Osteoblast (primary cell): ENCODE results near the gene ALG5. TPM values are rescaled to one million over a fixed set of nuclear protein-coding genes. Genes with fewer than 3 reads are reported as not detected.

Experiments
- DNase-seq: peaks from one replicate; pipeline ENCODE4 v3.0.0; 2011; ENCODE audit warnings: low spot score, mixed read lengths; ENCODE audit not compliant: insufficient read length; ENCODE audit errors: missing footprints
- H2AFZ ChIP-seq: 2 replicates; pipeline ENCODE4 v1.6.0; 2011; ENCODE audit warnings: mild to moderate bottlenecking, low read length
- H3K27ac ChIP-seq: 2 replicates; pipeline ENCODE4 v1.5.1; 2011; ENCODE audit warnings: mild to moderate bottlenecking, low read depth, low read length, moderate library complexity
- H3K27me3 ChIP-seq: 2 replicates; pipeline ENCODE4 v1.6.0; 2012; ENCODE audit warnings: mild to moderate bottlenecking, control low read depth, inconsistent platforms, low read length, moderate library complexity; ENCODE audit not compliant: insufficient read depth
- H3K36me3 ChIP-seq: 2 replicates; pipeline ENCODE4 v1.5.1; 2011; ENCODE audit warnings: mild to moderate bottlenecking, low read length, control low read depth, moderate library complexity; ENCODE audit not compliant: insufficient read depth
- H3K4me1 ChIP-seq: 2 replicates; pipeline ENCODE4 v1.5.1; 2011; ENCODE audit warnings: mild to moderate bottlenecking, low read length, control low read depth, moderate library complexity; ENCODE audit not compliant: insufficient read depth
- H3K4me2 ChIP-seq: 2 replicates; pipeline ENCODE4 v1.6.0; 2011; ENCODE audit warnings: mild to moderate bottlenecking, low read length; ENCODE audit not compliant: insufficient read depth
- H3K4me3 ChIP-seq: fragments of 200-600 bp; sonication (generic); 3 replicates; pipeline ENCODE4 v1.5.1; 2012; ENCODE audit warnings: mild to moderate bottlenecking, low read length, inconsistent platforms; ENCODE audit not compliant: insufficient read depth
- H3K79me2 ChIP-seq: 2 replicates; pipeline ENCODE4 v1.6.0; 2012; ENCODE audit warnings: mild to moderate bottlenecking, low read length, control low read depth, inconsistent platforms; ENCODE audit not compliant: insufficient read depth
- H3K9me3 ChIP-seq: 2 replicates; pipeline ENCODE4 v1.5.1; 2011; ENCODE audit warnings: low read depth, low read length, control low read depth
- H4K20me1 ChIP-seq: 2 replicates; pipeline ENCODE4 v1.6.0; 2012; ENCODE audit warnings: mild to moderate bottlenecking, low read length, control low read depth; ENCODE audit not compliant: insufficient read depth
- total RNA-seq: library from RNA; depleted of rRNA; stranded (reverse); fragments of >200 nt; gene quantifications from 2 replicates; pipeline ENCODE4 v1.2.3, GENCODE V29; 2012
- TF ChIP-seq, protein P1 (sequence below): IDR thresholded peaks from 2 replicates; pipeline ENCODE4 v1.5.1; 2011; ENCODE audit warnings: mild to moderate bottlenecking, low read depth, low read length, moderate library complexity; ENCODE audit errors: extremely low read depth

ALG5 gene
- total RNA-seq, 1 donor: 39.4 TPM

DNA sequence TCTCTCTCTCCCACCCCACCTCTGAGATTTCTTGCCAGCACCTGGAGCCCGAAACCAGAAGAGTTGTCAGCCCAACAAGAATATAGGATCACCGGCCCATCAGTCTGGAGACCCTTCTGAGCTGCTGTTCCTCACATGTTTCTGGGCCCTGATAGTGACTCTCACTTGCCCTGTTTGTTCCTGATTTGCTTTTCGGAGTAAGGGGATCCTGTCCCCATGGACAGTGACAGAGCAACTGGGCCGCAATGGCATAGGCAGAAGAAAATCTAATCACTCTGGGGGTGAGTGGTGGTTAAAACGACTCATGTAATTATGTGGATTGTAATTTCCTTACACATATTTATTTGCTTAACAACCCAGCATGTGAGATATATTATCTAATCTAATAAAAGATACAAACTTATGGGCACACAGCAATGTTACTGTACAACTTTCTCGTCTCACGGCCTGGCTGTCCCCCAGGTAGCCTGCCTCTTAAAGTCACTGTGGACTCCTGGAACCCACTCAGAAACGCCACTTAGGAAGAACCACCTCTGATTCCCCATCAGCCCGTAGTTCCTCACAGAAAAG, 78.4 kb downstream of the ALG5 start:
- Histone ChIP-seq H4K20me1 (no peaks in the 10 kb centered on the region), H3K4me3 (peak overlapping the region; percentile 86), H3K4me2 (peak overlapping the region; percentile 61), H3K27ac (no peak overlapping the region), H2AFZ (peak overlapping the region; percentile 69), H3K36me3 (no peaks in the 10 kb centered on the region), H3K79me2 (peaks cover 22% of the 10 kb centered on the region), H3K4me1 (peaks cover 10% of the 10 kb centered on the region), H3K27me3 (no peaks in the 10 kb centered on the region), H3K9me3 (no peaks in the 10 kb centered on the region)
- no peak for DNase-seq
- TF ChIP-seq, protein P1, sequence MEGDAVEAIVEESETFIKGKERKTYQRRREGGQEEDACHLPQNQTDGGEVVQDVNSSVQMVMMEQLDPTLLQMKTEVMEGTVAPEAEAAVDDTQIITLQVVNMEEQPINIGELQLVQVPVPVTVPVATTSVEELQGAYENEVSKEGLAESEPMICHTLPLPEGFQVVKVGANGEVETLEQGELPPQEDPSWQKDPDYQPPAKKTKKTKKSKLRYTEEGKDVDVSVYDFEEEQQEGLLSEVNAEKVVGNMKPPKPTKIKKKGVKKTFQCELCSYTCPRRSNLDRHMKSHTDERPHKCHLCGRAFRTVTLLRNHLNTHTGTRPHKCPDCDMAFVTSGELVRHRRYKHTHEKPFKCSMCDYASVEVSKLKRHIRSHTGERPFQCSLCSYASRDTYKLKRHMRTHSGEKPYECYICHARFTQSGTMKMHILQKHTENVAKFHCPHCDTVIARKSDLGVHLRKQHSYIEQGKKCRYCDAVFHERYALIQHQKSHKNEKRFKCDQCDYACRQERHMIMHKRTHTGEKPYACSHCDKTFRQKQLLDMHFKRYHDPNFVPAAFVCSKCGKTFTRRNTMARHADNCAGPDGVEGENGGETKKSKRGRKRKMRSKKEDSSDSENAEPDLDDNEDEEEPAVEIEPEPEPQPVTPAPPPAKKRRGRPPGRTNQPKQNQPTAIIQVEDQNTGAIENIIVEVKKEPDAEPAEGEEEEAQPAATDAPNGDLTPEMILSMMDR: no peak

DNA sequence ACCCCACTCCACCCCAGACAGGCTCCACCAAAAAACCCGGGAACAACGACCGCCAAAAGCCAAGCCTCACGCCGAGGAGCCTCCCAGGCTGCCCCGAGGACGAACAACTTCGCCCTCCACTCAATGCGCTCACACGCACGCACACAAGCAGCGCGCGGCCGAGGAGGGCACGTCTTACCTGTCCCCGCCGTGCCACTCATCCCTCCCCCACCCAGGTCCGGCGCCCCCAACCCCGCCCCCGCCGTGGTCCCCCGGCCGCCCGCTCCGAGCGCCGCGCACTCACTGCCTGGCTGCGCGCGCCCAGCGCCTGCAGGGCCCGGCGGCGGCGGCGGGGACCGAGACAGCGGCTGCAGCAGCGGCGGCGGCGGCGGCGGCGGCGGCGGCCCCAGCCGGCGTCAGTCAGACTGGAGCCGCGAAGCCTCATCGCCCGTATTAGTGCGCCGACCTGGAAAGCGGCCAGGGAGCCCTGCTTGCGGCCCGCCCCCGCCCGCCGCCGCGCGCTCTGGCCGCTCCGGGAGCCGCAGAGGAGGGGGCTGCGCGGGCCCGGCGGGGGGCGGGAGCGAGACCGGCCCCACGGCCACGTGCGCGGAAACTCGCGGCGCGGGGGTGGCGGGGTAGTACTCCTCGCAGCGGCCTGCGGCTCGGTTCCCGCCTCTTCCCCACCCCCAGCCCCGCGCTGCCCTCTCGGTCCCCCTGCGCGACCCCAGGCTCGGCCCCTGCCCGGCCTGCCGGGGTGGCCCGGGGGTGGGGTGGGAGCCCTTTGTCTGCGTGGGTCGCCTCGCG, 79.1 kb downstream of the ALG5 start, which contains the start of gene SMAD9:
TSS of gene SMAD9 (minus strand) at position 406 of the 783 bp plus-strand sequence. CDS start 40,549 bp downstream, outside the sequence.
- peak; percentile 95 for DNase-seq

DNA sequence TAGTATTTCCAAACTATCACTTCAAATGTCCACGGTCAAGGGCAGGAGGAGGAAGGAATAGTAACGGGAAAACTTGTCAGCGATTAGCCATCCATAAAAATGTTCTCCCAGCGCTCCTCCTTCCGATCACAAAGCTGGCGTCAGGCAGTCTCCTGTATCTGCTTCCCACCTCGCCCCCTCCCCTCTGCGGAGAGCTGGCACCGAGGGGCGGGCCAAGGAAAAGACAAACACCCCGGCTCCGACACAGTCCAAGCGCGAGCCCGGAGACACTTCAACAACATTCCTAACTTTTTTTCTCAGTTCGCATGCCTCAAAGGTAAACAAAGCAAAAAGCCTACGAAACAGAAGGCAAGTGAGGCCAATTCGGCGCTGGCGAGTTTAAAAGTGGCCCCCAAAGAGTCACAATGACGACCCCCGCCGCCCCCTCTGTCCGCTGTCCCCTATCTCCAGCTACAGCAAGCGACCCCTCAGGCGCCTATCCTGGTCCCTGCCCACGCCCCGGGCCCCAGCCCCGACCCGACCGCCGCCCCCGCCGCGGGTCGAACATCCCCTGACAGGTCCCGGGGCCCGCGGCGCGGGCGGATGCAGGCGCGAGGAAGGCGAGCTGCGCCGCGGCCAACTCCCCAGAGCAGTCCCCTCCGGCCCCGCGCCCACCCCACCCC, 79.8 kb downstream of the ALG5 start:
- H3K27me3 ChIP-seq: no peaks in the 10 kb centered on the region
- peaks cover 29% of the 10 kb centered on the region for H3K79me2 ChIP-seq
- TF ChIP-seq, protein P1: no peak
- H2AFZ ChIP-seq: peak overlapping the region; percentile 95
- peak overlapping the region; percentile 86 for H3K4me3 ChIP-seq
- peak; percentile 88 for DNase-seq
- peak overlapping the region; percentile 70 for H3K27ac ChIP-seq
- peaks cover 3% of the 10 kb centered on the region for H4K20me1 ChIP-seq
- no peaks in the 10 kb centered on the region for H3K9me3 ChIP-seq
- no peaks in the 10 kb centered on the region for H3K36me3 ChIP-seq
- H3K4me2 ChIP-seq: peak overlapping the region; percentile 97
- H3K4me1 ChIP-seq: peaks cover 10% of the 10 kb centered on the region

More for the DNA sequence above, 79.1 kb downstream of the ALG5 start, which contains the start of gene SMAD9:
- Histone ChIP-seq H3K36me3 (no peaks in the 10 kb centered on the region), H3K4me1 (peaks cover 10% of the 10 kb centered on the region), H3K27ac (peak within 1 kb of the TSS; percentile 70), H3K9me3 (no peaks in the 10 kb centered on the region), H3K27me3 (no peaks in the 10 kb centered on the region), H4K20me1 (no peaks in the 10 kb centered on the region), H2AFZ (peak within 1 kb of the TSS; percentile 95), H3K79me2 (peaks cover 23% of the 10 kb centered on the region), H3K4me2 (peak within 1 kb of the TSS; percentile 97), H3K4me3 (peak within 1 kb of the TSS; percentile 86)
- TF ChIP-seq, protein P1: no peak
